Type B pancreatic cell (in vitro differentiated cells): Measurements from ENCODE around the gene FST. TPM values are rescaled to one million over a fixed set of nuclear protein-coding genes. Genes with fewer than 3 reads are reported as not detected.

ENCODE experiments used
- DNase-seq: peaks from one replicate; pipeline ENCODE4 v3.0.0; 2021; ENCODE audit warnings: mixed read lengths; ENCODE audit not compliant: unreplicated experiment; ENCODE audit errors: extremely low spot score
- H3K27ac Mint-ChIP-seq: 2 replicates; pipeline ENCODE4 v1.8.0; 2021; ENCODE audit warnings: mild to moderate bottlenecking, mixed read lengths
- H3K27me3 Mint-ChIP-seq: 2 replicates; pipeline ENCODE4 v1.8.0; 2021; ENCODE audit warnings: mixed read lengths
- H3K36me3 Mint-ChIP-seq: 2 replicates; pipeline ENCODE4 v1.8.0; 2021; ENCODE audit warnings: mixed read lengths
- H3K4me1 Mint-ChIP-seq: one replicate; pipeline ENCODE4 v1.8.0; 2021; ENCODE audit warnings: mixed read lengths; ENCODE audit not compliant: unreplicated experiment
- H3K4me3 Mint-ChIP-seq: 2 replicates; pipeline ENCODE4 v1.8.0; 2021; ENCODE audit warnings: mild to moderate bottlenecking, mixed read lengths
- H3K9me3 Mint-ChIP-seq: 2 replicates; pipeline ENCODE4 v1.8.0; 2021; ENCODE audit warnings: mixed read lengths
- CTCF ChIP-seq: fragments of 200-600 bp; sonication (generic); conservative IDR thresholded peaks from 2 replicates; pipeline ENCODE4 v1.5.0; 2021; ENCODE audit warnings: antibody characterized with exemption, mild to moderate bottlenecking
- total RNA-seq: library from RNA; stranded (reverse); gene quantifications from 2 replicates; pipeline ENCODE4 v1.2.1, GENCODE V29; 2021; ENCODE audit warnings: low replicate concordance

Gene FST
- total RNA-seq, 1 donor from 2014 or later = 2.5 TPM

- Mint-ChIP-seq H3K4me3 (peak overlapping the region; percentile 93), H3K27ac (peak overlapping the region; percentile 81), H3K4me1 (peaks cover 18% of the 10 kb centered on the region), H3K36me3 (no peaks in the 10 kb centered on the region), H3K9me3 (no peaks in the 10 kb centered on the region), H3K27me3 (peaks cover 79% of the 10 kb centered on the region)
- DNase-seq = no peak
- no peak for TF ChIP-seq CTCF
Observed at GRCh38 chr5:53479590-53480415, 626 bp upstream of the FST start.

GRCh38 chr5:53481159-53481886, 894 bp downstream of the FST start:
- H3K36me3 Mint-ChIP-seq = no peaks in the 10 kb centered on the region
- H3K27me3 Mint-ChIP-seq = peaks cover 78% of the 10 kb centered on the region
- no peak for TF ChIP-seq CTCF
- peak overlapping the region; percentile 93 for H3K4me3 Mint-ChIP-seq
- H3K27ac Mint-ChIP-seq = peak overlapping the region; percentile 81
- H3K9me3 Mint-ChIP-seq = no peaks in the 10 kb centered on the region
- no peak for DNase-seq
- peaks cover 18% of the 10 kb centered on the region for H3K4me1 Mint-ChIP-seq

- Mint-ChIP-seq H3K27ac (no peak overlapping the region), H3K9me3 (no peaks in the 10 kb centered on the region), H3K4me1 (peaks cover 18% of the 10 kb centered on the region), H3K36me3 (no peaks in the 10 kb centered on the region), H3K27me3 (peaks cover 73% of the 10 kb centered on the region), H3K4me3 (peak overlapping the region; percentile 93)
- no peak for DNase-seq
- TF ChIP-seq CTCF = peak; percentile 66
Observed at GRCh38 chr5:53481887-53482716, 1.7 kb downstream of the FST start.

- no peak overlapping the region for H3K27ac Mint-ChIP-seq
- H3K4me1 Mint-ChIP-seq = peaks cover 18% of the 10 kb centered on the region
- H3K36me3 Mint-ChIP-seq = no peaks in the 10 kb centered on the region
- H3K27me3 Mint-ChIP-seq = peaks cover 70% of the 10 kb centered on the region
- TF ChIP-seq CTCF = peak; percentile 26
- peak overlapping the region; percentile 93 for H3K4me3 Mint-ChIP-seq
- no peaks in the 10 kb centered on the region for H3K9me3 Mint-ChIP-seq
- no peak for DNase-seq
Observed at GRCh38 chr5:53482717-53483638, 2.5 kb downstream of the FST start.
